Body of pancreas (tissue), 4 donors: Measurements from ENCODE around the gene IVNS1ABP. TPM values are rescaled to one million over a fixed set of nuclear protein-coding genes. Genes with fewer than 3 reads are reported as not detected.
"Not testable (repeated sequence)": the region's sequence is repeated elsewhere in the genome, so short reads cannot be mapped to it uniquely, and the experiment has no call there.

Source experiments
- ATAC-seq: fragments of 150-250 bp; one replicate; pipeline ENCODE4 v1.9.1; 2016
- DNase-seq, 4 donors: peaks; one replicate each; pipeline ENCODE4 v3.0.0-alpha.2; 2019
- H3K27ac ChIP-seq, 4 donors: fragments of 200-600 bp; sonication (generic); 1 replicate in 3 of 4; 2 replicates in 1 of 4; pipeline versions ENCODE4 v1.5.1 to v1.6.1; 2016 to 2019; ENCODE audit warnings: mild to moderate bottlenecking in 1 of 4, mixed read lengths in 1 of 4, moderate library complexity in 1 of 4
- H3K27me3 ChIP-seq, 2 donors: fragments of 200-600 bp; sonication (generic); one replicate each; pipeline ENCODE4 v1.6.0; 2016; ENCODE audit warnings: mild to moderate bottlenecking in 1 of 2
- H3K36me3 ChIP-seq, 2 donors: fragments of 200-600 bp; sonication (generic); replicated peaks in 1 of 2; 2 replicates each; pipeline ENCODE4 v1.5.1; 2016; ENCODE audit warnings: low read depth in 2 of 2; ENCODE audit not compliant: insufficient read depth in 1 of 2
- H3K4me1 ChIP-seq: fragments of 200-600 bp; sonication (generic); one replicate; pipeline ENCODE4 v1.6.0; 2016
- H3K4me3 ChIP-seq, 2 donors: fragments of 200-600 bp; sonication (generic); 1 replicate in 1 of 2; 2 replicates in 1 of 2; pipeline ENCODE4 v1.5.1; 2016 to 2019
- H3K9me3 ChIP-seq, 3 donors: fragments of 200-600 bp; sonication (generic); 1 replicate in 2 of 3; 2 replicates in 1 of 3; pipeline ENCODE4 v1.5.1; 2016
- POLR2A ChIP-seq, 3 donors: fragments of 450-650 bp; IDR thresholded peaks; one replicate each; pipeline ENCODE4 v1.6.1; 2016; ENCODE audit warnings: antibody characterized with exemption in 3 of 3, mild to moderate bottlenecking in 2 of 3
- WGBS, 2 donors: methylation state at CpG; one replicate each; pipeline ENCODE4 v1.1.5; 2017; 5-methylcytosine and 5-hydroxymethylcytosine counted together
- intact Hi-C: fragments of 100-400 bp; cut with DNase I; formaldehyde crosslinking; loops from one replicate; pipeline ENCODE4 v1.15.1; 2023
- total RNA-seq, 2 donors: library from RNA; depleted of rRNA; stranded (reverse); fragments of >200 nt; gene quantifications; one replicate each; pipeline ENCODE4 v1.1.0, GENCODE V29; 2016
- TF ChIP-seq, protein P1 (sequence below), 7 experiments: fragments of 450-650 bp in 4 of 7; fragments of 200-600 bp in 3 of 7; sonication (generic) in 3 of 7; IDR thresholded peaks; one replicate each; pipeline ENCODE4 v1.5.1; 2016 to 2019; ENCODE audit warnings: antibody characterized with exemption in 7 of 7

IVNS1ABP gene
- total RNA-seq, 2 donors from 2014 or later = 33.6 to 43.8 TPM

DNA sequence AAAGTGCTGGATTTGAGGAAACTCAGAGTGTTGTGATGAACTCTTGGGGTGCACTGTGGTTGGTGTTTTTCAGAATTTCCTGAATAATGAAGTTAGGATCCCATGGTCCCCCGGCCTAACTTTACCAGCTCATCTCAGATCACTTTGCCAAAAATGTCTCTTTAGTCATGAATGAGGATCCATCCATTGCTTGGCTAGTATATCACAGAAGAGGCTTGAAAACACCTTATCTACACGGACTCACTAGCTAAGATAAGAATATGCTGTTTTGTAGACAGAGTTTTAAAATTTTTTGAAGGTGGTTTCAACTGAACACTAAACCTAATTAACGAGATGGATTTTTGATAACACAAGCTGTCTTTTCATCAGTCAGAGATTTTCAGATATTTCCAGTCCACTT lies 53.8 kb downstream of the IVNS1ABP start:
- DNase-seq (no peak), ATAC-seq (no peak)
- Histone ChIP-seq H3K36me3 (no peaks in the 10 kb centered on the region), H3K4me3 (no peak overlapping the region), H3K4me1 (peaks cover 3% of the 10 kb centered on the region), H3K27me3 (no peaks in the 10 kb centered on the region), H3K27ac (no peak overlapping the region), H3K9me3 (no peaks in the 10 kb centered on the region)
- TF ChIP-seq POLR2A (IDR thresholded peaks at IDR 0.05) = no peak
- TF ChIP-seq, protein P1, sequence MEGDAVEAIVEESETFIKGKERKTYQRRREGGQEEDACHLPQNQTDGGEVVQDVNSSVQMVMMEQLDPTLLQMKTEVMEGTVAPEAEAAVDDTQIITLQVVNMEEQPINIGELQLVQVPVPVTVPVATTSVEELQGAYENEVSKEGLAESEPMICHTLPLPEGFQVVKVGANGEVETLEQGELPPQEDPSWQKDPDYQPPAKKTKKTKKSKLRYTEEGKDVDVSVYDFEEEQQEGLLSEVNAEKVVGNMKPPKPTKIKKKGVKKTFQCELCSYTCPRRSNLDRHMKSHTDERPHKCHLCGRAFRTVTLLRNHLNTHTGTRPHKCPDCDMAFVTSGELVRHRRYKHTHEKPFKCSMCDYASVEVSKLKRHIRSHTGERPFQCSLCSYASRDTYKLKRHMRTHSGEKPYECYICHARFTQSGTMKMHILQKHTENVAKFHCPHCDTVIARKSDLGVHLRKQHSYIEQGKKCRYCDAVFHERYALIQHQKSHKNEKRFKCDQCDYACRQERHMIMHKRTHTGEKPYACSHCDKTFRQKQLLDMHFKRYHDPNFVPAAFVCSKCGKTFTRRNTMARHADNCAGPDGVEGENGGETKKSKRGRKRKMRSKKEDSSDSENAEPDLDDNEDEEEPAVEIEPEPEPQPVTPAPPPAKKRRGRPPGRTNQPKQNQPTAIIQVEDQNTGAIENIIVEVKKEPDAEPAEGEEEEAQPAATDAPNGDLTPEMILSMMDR (IDR thresholded peaks at IDR 0.05) = no peak
- WGBS, 2 donors = 87 to 95% methylated on average over 3 of the region's 3 CpGs
- intact Hi-C loops = no loop called here

DNA sequence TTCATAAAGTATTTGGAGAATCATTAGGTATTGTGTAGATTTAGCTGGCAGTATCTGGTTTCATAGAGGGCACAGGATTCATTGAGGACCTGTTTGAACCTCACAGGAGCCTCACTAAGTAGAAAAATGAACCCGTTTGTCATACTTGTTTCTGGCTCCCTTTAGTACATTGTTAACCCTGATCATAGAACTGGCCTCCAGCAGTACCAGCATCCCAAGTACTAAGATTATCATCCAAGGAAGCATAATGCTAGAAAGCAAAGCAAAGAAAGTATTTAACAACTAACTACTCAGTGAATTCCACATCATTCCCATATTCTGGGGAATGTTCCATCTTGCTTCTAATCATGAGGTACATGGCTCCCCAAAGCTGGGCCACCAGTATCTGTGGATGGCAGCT lies 54.9 kb downstream of the IVNS1ABP start:
- no peak for ATAC-seq
- Histone ChIP-seq H3K27ac (no peak overlapping the region), H3K4me1 (peaks cover 3% of the 10 kb centered on the region), H3K9me3 (no peaks in the 10 kb centered on the region), H3K27me3 (no peaks in the 10 kb centered on the region), H3K4me3 (no peak overlapping the region), H3K36me3 (no peaks in the 10 kb centered on the region)
- no peak for DNase-seq
- intact Hi-C loops = no loop called here
- no peak for TF ChIP-seq POLR2A (IDR thresholded peaks at IDR 0.05)
- TF ChIP-seq, protein P1 (IDR thresholded peaks at IDR 0.05) = no peak
- 95 to 100% methylated on average over 1 of the region's 1 CpG for whole genome bisulfite sequencing, 2 donors

DNA sequence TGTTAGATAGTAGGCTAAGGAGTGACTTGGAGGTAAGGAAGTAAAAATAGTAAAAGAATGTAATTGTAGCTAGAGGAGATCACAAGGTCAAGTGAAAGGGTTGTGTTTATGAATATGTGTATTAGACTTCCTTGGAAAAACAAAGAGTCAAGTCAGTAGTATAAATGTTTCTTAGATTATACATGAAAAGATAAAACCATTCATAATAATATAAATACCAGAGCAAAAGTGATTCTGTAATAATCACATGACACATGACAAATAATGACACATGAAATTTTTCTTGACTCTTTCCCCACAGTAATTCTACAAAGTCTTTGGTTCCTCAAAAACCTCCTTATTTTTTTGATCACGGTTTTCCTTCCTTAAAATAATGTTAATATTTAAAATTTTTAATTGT lies 56.4 kb downstream of the IVNS1ABP start:
- Histone ChIP-seq H3K4me1 (peaks cover 3% of the 10 kb centered on the region), H3K4me3 (no peak overlapping the region), H3K27ac (no peak overlapping the region), H3K27me3 (no peaks in the 10 kb centered on the region), H3K36me3 (no peaks in the 10 kb centered on the region), H3K9me3 (no peaks in the 10 kb centered on the region)
- WGBS, 2 donors = 63 to 94% methylated on average over 1 of the region's 1 CpG
- ATAC-seq (no peak), DNase-seq (no peak)
- TF ChIP-seq POLR2A (IDR thresholded peaks at IDR 0.05) = no peak
- TF ChIP-seq, protein P1 (IDR thresholded peaks at IDR 0.05) = no peak
- intact Hi-C loops = no loop called here

DNA sequence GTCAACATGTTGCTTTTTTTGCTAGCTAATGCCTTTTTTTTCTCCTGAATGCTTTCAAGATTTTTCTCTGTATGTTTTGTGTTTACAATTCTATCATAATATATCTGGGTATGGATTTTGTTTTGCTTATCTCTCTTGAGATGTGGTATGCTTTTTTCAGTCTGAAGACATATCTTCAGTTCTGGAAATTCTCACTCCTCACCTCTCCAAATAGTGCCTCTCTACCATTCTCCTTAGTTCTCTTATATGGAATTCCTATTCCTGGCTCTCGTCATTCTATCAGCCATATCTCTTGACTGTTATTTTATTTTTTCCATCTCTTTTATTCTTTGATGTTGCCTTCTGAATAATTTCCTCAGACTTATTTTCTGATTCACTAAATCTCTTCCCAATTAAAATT lies 58.4 kb downstream of the IVNS1ABP start:
- ATAC-seq = no peak
- 89 to 91% methylated on average over 1 of the region's 1 CpG for WGBS, 2 donors
- Histone ChIP-seq H3K4me3 (no peak overlapping the region), H3K4me1 (peaks cover 3% of the 10 kb centered on the region), H3K27ac (no peak overlapping the region), H3K36me3 (no peaks in the 10 kb centered on the region), H3K27me3 (no peaks in the 10 kb centered on the region), H3K9me3 (no peaks in the 10 kb centered on the region)
- no peak for DNase-seq
- intact Hi-C loops = no loop called here
- TF ChIP-seq POLR2A (IDR thresholded peaks at IDR 0.05) = no peak

- DNase-seq (no peak), ATAC-seq (no peak)
- WGBS, 2 donors = 70 to 76% methylated on average over 2 of the region's 2 CpGs
- no peak for TF ChIP-seq POLR2A (IDR thresholded peaks at IDR 0.05)
- TF ChIP-seq, protein P1 (IDR thresholded peaks at IDR 0.05) = no peak
- intact Hi-C loops = no loop called here
- Histone ChIP-seq H3K4me3 (no peak overlapping the region), H3K9me3 (no peaks in the 10 kb centered on the region), H3K36me3 (no peaks in the 10 kb centered on the region), H3K27me3 (no peaks in the 10 kb centered on the region), H3K27ac (no peak overlapping the region), H3K4me1 (peaks cover 3% of the 10 kb centered on the region)
These were observed 59.2 kb downstream of the IVNS1ABP start for GRCh38 chr1:185257950-185258208.

- H3K36me3 ChIP-seq, intact Hi-C loops, DNase-seq, H3K27me3 ChIP-seq, H3K4me3 ChIP-seq, ATAC-seq, H3K4me1 ChIP-seq, H3K27ac ChIP-seq, H3K9me3 ChIP-seq: not testable (repeated sequence)
- WGBS, 2 donors = 88 to 89% methylated on average over 5 to 12 of the region's 32 CpGs
These were observed 59.7 kb downstream of the IVNS1ABP start for GRCh38 chr1:185257116-185257949.

DNA sequence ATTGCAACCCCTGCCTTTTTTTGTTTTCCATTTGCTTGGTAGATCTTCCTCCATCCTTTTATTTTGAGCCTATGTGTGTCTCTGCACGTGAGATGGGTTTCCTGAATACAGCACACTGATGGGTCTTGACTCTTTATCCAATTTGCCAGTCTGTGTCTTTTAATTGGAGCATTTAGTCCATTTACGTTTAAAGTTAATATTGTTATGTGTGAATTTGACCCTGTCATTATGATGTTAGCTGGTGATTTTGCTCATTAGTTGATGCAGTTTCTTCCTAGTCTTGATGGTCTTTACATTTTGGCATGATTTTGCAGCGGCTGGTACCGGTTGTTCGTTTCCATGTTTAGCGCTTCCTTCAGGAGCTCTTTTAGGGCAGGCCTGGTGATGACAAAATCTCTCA lies 61.4 kb downstream of the IVNS1ABP start:
- H3K4me1 ChIP-seq, ATAC-seq, DNase-seq, H3K36me3 ChIP-seq, intact Hi-C loops, H3K27me3 ChIP-seq, H3K4me3 ChIP-seq, H3K27ac ChIP-seq, H3K9me3 ChIP-seq: not testable (repeated sequence)
- 91 to 100% methylated on average over 4 of the region's 6 CpGs for WGBS, 2 donors

- intact Hi-C loops, H3K36me3 ChIP-seq, H3K9me3 ChIP-seq, H3K4me3 ChIP-seq, ATAC-seq, H3K4me1 ChIP-seq, H3K27me3 ChIP-seq, DNase-seq, H3K27ac ChIP-seq: not testable (repeated sequence)
- 100% methylated on average over 1 of the region's 1 CpG; no CpG with 5 or more reads in 1 of the 2 donors for WGBS, 2 donors
These were observed 64.6 kb downstream of the IVNS1ABP start for GRCh38 chr1:185252404-185252803.
